Epithelial cell of proximal tubule (primary cell): Measurements from ENCODE around the gene GP1BB. TPM values are rescaled to one million over a fixed set of nuclear protein-coding genes. Genes with fewer than 3 reads are reported as not detected.

Experiments used
- DNase-seq: peaks from one replicate; pipeline ENCODE4 v3.0.0-alpha.2; 2011; ENCODE audit warnings: low read depth
- H3K4me3 ChIP-seq: 2 replicates; pipeline ENCODE4 v1.5.1; 2011; ENCODE audit warnings: low read depth, mild to moderate bottlenecking, low read length
- total RNA-seq: library from RNA; depleted of rRNA; stranded (reverse); fragments of >200 nt; gene quantifications from 2 replicates; pipeline ENCODE4 v1.2.3, GENCODE V29; 2015
- TF ChIP-seq, protein P1 (sequence below): conservative IDR thresholded peaks from 2 replicates; pipeline ENCODE4 v1.5.1; 2012; ENCODE audit warnings: low read depth, mild to moderate bottlenecking, low read length

GP1BB gene
- total RNA-seq, 1 donor from 2014 or later: 0.81 TPM

DNA sequence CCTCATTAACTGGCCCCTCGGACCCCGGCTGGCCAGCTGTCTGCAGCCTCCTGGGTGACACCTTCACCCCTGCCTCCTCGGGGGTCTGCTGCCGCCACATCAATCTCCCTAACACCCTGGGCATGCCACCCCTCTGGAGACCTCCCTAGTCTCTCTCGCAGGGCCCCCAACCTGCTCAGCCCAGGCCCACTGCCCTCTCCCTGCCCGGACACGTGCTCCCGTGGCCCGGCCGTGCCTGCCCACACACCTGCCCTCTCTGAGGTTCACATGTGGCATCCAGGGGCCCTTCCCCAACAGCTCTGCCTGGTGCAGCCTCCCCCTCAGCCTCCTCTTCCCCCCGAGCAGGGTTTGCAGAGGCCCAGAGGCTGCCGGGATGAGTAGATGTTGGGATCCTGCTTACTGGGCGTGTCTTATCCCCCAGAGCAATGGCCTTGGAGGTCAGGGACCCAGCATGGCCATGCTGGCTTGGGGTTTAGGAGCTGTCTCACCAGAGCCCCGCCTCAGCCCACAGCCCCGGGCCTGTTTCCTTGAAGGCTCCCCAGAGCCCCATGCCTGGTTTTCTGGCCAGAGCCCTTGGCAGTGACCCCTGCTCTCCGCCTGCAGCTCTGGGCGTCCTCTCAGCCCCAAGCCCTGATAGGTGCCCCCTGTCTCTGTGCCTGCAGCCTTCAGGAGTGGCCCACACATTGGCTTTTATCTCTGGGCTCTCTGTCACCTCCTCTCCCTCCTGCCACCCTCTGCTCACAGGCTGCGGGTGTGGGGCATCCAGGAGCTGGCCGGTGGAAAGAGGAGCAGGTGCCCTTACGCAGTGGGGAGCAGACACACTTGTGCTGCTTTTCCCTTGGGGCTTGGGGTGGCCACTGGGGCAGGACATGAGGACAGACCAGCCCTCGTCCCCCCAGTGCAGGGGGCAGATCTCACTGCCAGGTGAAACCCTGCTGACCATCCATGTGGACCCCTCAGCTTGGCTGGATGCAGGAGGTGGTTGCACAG is 34.7 kb upstream of the GP1BB start:
- TF ChIP-seq, protein P1, sequence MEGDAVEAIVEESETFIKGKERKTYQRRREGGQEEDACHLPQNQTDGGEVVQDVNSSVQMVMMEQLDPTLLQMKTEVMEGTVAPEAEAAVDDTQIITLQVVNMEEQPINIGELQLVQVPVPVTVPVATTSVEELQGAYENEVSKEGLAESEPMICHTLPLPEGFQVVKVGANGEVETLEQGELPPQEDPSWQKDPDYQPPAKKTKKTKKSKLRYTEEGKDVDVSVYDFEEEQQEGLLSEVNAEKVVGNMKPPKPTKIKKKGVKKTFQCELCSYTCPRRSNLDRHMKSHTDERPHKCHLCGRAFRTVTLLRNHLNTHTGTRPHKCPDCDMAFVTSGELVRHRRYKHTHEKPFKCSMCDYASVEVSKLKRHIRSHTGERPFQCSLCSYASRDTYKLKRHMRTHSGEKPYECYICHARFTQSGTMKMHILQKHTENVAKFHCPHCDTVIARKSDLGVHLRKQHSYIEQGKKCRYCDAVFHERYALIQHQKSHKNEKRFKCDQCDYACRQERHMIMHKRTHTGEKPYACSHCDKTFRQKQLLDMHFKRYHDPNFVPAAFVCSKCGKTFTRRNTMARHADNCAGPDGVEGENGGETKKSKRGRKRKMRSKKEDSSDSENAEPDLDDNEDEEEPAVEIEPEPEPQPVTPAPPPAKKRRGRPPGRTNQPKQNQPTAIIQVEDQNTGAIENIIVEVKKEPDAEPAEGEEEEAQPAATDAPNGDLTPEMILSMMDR: no peak

DNA sequence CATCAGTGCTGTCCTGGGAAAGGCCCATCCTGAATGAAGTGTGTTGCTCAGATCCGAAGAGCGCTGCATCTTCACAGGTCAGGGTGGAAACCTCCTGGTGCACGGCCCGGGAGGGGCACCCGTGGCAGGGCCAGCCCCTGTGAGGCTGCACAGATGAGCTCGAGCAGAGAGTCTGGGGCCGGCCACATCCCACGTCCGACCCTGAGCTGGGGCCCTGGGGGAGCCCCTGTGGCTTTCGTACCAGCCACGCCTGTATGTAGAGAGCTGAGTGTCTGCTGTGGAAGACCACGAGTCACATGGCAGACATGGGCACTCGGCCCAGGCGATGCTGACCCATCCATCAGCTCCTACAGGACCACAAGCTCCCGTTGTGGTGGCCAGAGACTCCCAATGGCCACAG is 33.9 kb upstream of the GP1BB start:
- TF ChIP-seq, protein P1: no peak
- no peak overlapping the region for H3K4me3 ChIP-seq
- no peak for DNase-seq

More for the DNA sequence above, 34.7 kb upstream of the GP1BB start:
- no peak overlapping the region for H3K4me3 ChIP-seq
- no peak for DNase-seq

DNA sequence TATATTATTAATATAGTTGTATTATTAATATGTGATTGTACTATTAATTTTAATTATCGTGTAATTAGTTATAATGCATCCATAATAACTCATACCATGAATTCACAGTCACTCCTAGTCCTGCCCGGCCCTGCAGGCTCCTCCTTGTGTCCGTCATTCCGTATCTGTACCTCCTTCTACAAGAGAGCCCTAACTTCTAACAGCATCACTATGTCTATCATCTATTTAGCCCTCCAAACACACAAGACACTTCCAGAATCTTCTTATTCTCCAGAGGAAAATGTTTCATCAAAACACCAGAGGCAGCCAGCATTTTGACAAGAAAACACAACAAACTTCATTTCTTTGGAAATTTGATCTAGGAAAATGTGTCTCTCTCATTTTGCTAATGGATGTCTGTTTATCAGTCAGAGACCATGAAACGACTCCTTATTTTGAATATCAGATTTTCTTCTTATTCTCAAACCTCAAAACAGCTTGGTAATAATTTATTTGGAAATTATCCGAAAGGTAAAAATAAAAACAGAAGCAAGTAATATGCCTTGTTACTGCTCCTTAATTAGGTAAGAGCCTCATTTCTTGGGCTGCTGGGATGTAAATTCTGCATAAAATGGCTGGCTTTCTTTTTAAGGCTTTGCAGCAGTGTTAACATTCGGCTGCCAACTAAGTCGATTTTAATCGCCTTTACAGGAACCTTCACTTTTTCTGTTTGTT is 32.2 kb upstream of the GP1BB start:
- TF ChIP-seq, protein P1: no peak
- no peak for DNase-seq
- H3K4me3 ChIP-seq: peak overlapping the region; percentile 34

DNA sequence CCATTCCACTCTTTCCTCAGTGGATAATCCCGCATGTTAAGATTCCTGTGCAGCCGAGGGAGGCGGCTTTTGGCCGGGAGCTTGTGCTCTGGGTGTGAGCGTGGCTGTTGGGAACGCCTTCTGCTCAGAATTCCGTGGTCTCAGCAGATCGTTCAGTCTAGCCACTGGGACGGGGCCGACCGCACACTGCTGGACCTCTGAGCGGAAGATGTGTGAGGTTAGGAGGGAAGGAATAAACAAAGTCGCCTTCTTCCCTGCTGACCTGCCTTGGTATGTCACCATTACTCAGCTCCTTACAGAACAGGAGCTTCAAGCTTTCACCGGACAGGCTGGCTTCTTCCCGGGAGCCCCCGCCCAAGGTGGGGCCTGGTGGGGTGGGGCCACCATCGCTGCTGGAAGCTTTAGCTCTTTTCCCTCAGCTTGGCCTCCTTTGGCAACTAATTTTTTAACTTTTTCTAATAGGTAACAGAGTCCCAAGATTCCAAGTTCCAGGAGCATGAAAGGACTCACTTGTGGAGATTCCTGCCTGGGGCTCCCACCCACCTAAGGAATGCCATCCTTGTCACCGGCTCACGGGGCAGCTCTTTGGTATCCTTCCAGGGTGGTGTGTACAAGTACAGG is 31.5 kb upstream of the GP1BB start:
- peak; percentile 10 for DNase-seq
- TF ChIP-seq, protein P1: no peak
- peak overlapping the region; percentile 34 for H3K4me3 ChIP-seq

DNA sequence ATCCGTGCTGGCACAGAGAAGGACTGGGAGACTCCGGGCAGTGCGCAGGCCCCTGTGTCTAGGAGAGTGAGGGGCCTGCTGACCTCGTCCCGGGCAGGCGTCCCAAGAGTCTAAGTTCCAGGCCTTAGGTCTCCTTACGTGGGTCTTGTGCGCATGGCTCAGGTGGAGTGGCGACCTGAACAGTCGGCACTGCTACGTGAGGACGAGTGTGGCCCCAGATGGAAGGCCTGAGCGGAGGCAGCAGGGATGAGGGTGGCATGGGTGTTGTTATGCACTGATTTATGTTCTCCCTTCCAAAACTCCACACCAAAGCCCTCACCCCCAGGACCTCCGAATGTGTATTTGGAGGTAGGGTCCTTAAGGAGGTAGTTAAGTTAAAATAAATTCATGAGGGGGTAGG is 29.8 kb upstream of the GP1BB start:
- TF ChIP-seq, protein P1: no peak
- DNase-seq: no peak
- no peak overlapping the region for H3K4me3 ChIP-seq

DNA sequence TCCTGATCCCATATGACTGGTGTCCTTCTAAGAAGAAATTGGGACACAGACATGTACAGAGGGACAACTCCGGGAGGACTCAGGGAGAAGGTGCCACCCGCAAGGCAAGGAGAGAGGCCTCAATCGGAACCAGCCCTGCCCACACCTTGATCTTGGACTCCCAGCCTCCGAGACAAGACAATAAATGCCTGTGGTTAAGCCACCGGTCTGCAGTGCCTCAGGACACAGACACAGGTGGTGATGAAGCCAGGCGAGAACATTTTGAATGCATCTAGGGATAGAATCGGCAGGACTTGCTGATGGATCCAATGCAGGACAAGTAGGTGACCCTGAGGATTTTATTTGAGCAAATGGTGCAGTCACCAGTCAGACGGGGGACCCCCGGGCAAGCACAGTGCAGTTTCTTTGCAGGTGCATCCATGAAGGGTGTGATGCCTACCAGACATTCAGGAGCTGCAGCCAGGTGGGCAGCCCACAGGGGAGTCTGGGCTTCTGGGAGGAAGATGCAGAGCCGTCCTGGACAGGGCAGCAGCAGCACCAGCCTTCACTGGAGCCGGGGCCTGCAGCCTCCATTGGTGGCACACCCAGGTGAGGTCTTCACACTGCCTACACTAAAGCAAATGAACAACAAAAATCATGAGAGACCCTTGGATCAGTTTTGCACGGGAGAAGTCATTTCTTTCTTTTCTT is 29.2 kb upstream of the GP1BB start:
- TF ChIP-seq, protein P1: no peak
- no peak for DNase-seq

More for the DNA sequence above, 29.2 kb upstream of the GP1BB start:
- H3K4me3 ChIP-seq: no peak overlapping the region
